ENCODE results near the gene CAND1.

Gene CAND1

GRCh38 chr12:67268896-67269632 is at the start of gene CAND1:
Gene CAND1 (plus strand): TSS chr12:67269358. CDS start chr12:67269718, 360 bp downstream.
- intact Hi-C loops (cut with DNase I), result no loop called here
- peak; percentile 96 to 100 (median 97) for DNase-seq

GRCh38 chr12:67220065-67220464 is 49.1 kb upstream of the CAND1 start:
- peak in 3 of 10 donors; percentile 25 to 79 (median 32) for DNase-seq
- intact Hi-C loops (cut with DNase I), result no loop called here

- intact Hi-C loops (cut with DNase I), result no loop called here
Observed at GRCh38 chr12:67222302-67222701, 46.9 kb upstream of the CAND1 start.

GRCh38 chr12:67223225-67223624 is 45.9 kb upstream of the CAND1 start:
- intact Hi-C loops (cut with DNase I), result no loop called here
- DNase-seq, result no peak

More at GRCh38 chr12:67222302-67222701, 46.9 kb upstream of the CAND1 start:
- DNase-seq, result peak in 1 of 10 donors; percentile 16

- DNase-seq, result peak in 1 of 10 donors; percentile 45
- intact Hi-C loops (cut with DNase I), result no loop called here
Observed at GRCh38 chr12:67237231-67237630, 31.9 kb upstream of the CAND1 start.

- intact Hi-C loops (cut with DNase I), result no loop called here
- DNase-seq, result no peak
Observed at GRCh38 chr12:67239061-67239460, 30.1 kb upstream of the CAND1 start.

- no peak for DNase-seq
- intact Hi-C loops (cut with DNase I), result no loop called here
Observed at GRCh38 chr12:67241482-67241881, 27.7 kb upstream of the CAND1 start.

GRCh38 chr12:67243260-67243659 is 25.9 kb upstream of the CAND1 start:
- intact Hi-C loops (cut with DNase I), result no loop called here
- DNase-seq, result no peak

- intact Hi-C loops (cut with DNase I), result no loop called here
Observed at GRCh38 chr12:67245571-67245970, 23.6 kb upstream of the CAND1 start.

GRCh38 chr12:67251012-67251411 is 18.1 kb upstream of the CAND1 start:
- intact Hi-C loops (cut with DNase I), result no loop called here
- DNase-seq, result no peak

More at GRCh38 chr12:67245571-67245970, 23.6 kb upstream of the CAND1 start:
- DNase-seq, result no peak

GRCh38 chr12:67254372-67255026 is 14.7 kb upstream of the CAND1 start:
- intact Hi-C loops (cut with DNase I), result no loop called here
- no peak for DNase-seq

GRCh38 chr12:67256649-67257048 is 12.5 kb upstream of the CAND1 start:
- intact Hi-C loops (cut with DNase I), result no loop called here
- peak in 1 of 10 donors; percentile 69 for DNase-seq

GRCh38 chr12:67263471-67263870 is 5.7 kb upstream of the CAND1 start:
- intact Hi-C loops (cut with DNase I), result no loop called here
- no peak for DNase-seq

GRCh38 chr12:67268335-67268895 is 743 bp upstream of the CAND1 start:
- peak; percentile 79 to 98 (median 90) for DNase-seq
- intact Hi-C loops (cut with DNase I), result no loop called here

GRCh38 chr12:67269633-67270573 is 745 bp downstream of the CAND1 start:
- intact Hi-C loops (cut with DNase I), result no loop called here

GRCh38 chr12:67270622-67271021 is 1.5 kb downstream of the CAND1 start:
- DNase-seq, result no peak
- intact Hi-C loops (cut with DNase I), result no loop called here

More at GRCh38 chr12:67269633-67270573, 745 bp downstream of the CAND1 start:
- peak; percentile 20 to 89 (median 42) for DNase-seq

GRCh38 chr12:67271976-67272375 is 2.8 kb downstream of the CAND1 start:
- no peak for DNase-seq
- intact Hi-C loops (cut with DNase I), result no loop called here

- intact Hi-C loops (cut with DNase I), result no loop called here
- no peak for DNase-seq
Observed at GRCh38 chr12:67274186-67274585, 5.0 kb downstream of the CAND1 start.

GRCh38 chr12:67275380-67275913 is 6.3 kb downstream of the CAND1 start:
- intact Hi-C loops (cut with DNase I), result no loop called here
- DNase-seq, result no peak

GRCh38 chr12:67276421-67276820 is 7.3 kb downstream of the CAND1 start:
- no peak for DNase-seq
- intact Hi-C loops (cut with DNase I), result no loop called here
